ENCODE measurements around the gene ASCC1.

- no peak for TF ChIP-seq POLR2A (IDR thresholded peaks at IDR 0.05)
- TF ChIP-seq CTCF (IDR thresholded peaks at IDR 0.05): no peak
- TF ChIP-seq POLR2AphosphoS5 (IDR thresholded peaks at IDR 0.05): no peak
- no peak for TF ChIP-seq EP300 (IDR thresholded peaks at IDR 0.05)
These were observed 69.3 kb downstream of the ASCC1 start for GRCh38 chr10:72146559-72147323.

All from gastroesophageal sphincter (tissue), 3 donors.